Measurements from ENCODE around the gene MRPL24.

The MRPL24 gene

GRCh38 chr1:156689035-156689952, 51.6 kb downstream of the MRPL24 start:
- Mint-ChIP-seq H3K9me3 (no peaks in the 10 kb centered on the region), H3K27me3 (peaks cover 70% of the 10 kb centered on the region), H3K4me1 (peaks cover 30% of the 10 kb centered on the region), H3K27ac (no peak overlapping the region), H3K4me3 (no peak overlapping the region), H3K36me3 (no peaks in the 10 kb centered on the region)
- peak; percentile 87 for ATAC-seq
